ENCODE data around the gene TEDDM1. TPM values are rescaled to one million over a fixed set of nuclear protein-coding genes. Genes with fewer than 3 reads are reported as not detected.

Gene TEDDM1
- total and polyA plus RNA-seq, 2 donors = 0.02 TPM; not detected in 1

DNA sequence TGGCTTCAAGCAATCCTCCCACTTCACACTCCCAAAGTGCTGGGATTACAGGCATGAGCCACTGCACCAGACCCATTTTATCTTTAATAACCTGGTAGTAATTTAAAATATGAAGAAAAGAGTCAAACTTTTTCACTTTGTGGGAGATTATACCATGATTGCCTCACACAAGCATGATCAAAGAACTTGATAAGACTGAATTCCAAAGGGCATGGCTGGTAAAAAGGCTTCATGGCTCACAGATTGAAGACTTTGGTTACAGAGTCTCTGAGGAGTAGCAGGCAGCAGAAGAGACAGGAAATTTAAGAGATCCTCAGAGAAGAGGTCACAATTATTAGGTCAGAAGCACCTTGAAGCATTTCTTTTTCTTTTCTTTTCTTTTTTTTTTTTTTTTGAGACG is 33.1 kb upstream of the TEDDM1 start:
- H3K4me3 ChIP-seq (ENCODE audit: low read length in 2 of 2) = no peak overlapping the region
- no peaks in the 10 kb centered on the region for H3K4me1 ChIP-seq (ENCODE audit: control insufficient read depth in 2 of 2, insufficient read depth in 2 of 2, low read length in 2 of 2)
- DNase-seq (ENCODE audit: low read depth in 6 of 9, low spot score in 9 of 9) = no peak
- no peaks in the 10 kb centered on the region for H3K9me3 ChIP-seq (ENCODE audit: control insufficient read depth in 2 of 2, insufficient read depth in 1 of 2, low read length in 1 of 2)
- H3K27me3 ChIP-seq (ENCODE audit: control insufficient read depth in 2 of 2, insufficient read depth in 1 of 2, low read length in 1 of 2) = no peaks in the 10 kb centered on the region
- H3K27ac ChIP-seq (ENCODE audit: low read depth in 1 of 2, low read length in 1 of 2) = no peak overlapping the region
- no peaks in the 10 kb centered on the region for H3K36me3 ChIP-seq (ENCODE audit: control insufficient read depth in 2 of 2, insufficient read depth in 2 of 2, low read length in 1 of 2)
- 94% methylated on average over 1 of the region's 1 CpG for WGBS

DNA sequence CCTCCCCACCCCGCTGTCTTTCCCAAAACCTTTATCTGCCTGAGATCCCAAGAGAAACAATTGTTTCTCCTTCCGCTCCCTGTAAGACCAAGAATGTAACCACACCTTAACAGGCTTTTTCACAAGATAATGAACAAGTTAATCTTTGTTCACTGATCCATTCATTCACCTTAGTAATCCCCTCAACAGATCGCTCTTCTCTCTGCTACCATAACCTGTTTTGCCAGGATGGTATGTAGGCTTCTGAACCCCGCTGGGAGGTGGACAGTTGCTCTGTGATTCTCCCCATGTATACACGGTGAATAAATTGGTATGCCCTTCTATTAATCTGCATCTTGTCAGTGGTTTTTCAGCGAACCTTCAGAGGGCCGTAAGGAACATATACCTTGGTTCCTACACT is 30.8 kb upstream of the TEDDM1 start:
- H3K4me3 ChIP-seq (ENCODE audit: low read length in 2 of 2) = no peak overlapping the region
- no peaks in the 10 kb centered on the region for H3K9me3 ChIP-seq (ENCODE audit: control insufficient read depth in 2 of 2, insufficient read depth in 1 of 2, low read length in 1 of 2)
- H3K27ac ChIP-seq (ENCODE audit: low read depth in 1 of 2, low read length in 1 of 2) = no peak overlapping the region
- no peak for DNase-seq (ENCODE audit: low read depth in 6 of 9, low spot score in 9 of 9)
- no peaks in the 10 kb centered on the region for H3K36me3 ChIP-seq (ENCODE audit: control insufficient read depth in 2 of 2, insufficient read depth in 2 of 2, low read length in 1 of 2)
- WGBS = 97% methylated on average over 7 of the region's 7 CpGs
- no peaks in the 10 kb centered on the region for H3K27me3 ChIP-seq (ENCODE audit: control insufficient read depth in 2 of 2, insufficient read depth in 1 of 2, low read length in 1 of 2)
- no peaks in the 10 kb centered on the region for H3K4me1 ChIP-seq (ENCODE audit: control insufficient read depth in 2 of 2, insufficient read depth in 2 of 2, low read length in 2 of 2)

DNA sequence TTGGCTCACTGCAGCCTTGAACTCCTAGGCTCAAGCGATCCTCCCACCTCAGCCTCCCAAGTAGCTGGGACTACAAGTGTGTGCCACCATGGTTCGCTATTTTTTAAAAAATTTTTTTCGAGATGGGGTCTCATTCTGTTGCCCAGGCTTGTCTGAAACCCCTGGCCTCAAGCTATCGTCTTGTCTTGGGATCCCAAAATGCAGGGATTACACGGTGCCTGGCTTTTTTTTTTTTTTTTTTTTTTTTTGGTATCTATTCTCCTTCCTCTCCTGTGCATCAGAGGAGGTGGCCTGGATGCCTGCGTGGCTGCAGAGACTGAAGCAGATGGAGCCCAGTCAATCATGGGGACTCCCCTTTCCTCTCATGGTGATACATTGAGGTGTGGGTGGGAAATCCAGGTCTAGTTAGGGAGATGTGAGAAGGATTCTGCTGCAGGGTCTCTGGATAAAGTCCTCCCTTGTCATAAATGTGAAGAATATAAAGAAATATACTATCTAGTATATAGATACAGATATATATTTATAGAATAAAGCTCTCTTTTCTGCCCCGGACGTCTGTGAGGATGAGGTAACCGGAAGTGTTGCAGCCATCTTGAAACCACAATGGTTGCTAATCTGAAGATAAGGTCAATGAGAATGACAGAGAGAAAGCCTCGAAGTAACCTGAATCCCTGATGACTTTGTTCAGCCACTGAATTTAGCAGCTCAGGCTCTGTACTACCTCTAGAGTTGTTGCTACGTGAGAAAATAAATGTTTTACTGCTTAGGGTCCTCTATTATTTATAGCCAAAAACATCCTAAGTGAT is 30.0 kb upstream of the TEDDM1 start:
- Histone ChIP-seq H3K4me1 (ENCODE audit: control insufficient read depth in 2 of 2, insufficient read depth in 2 of 2, low read length in 2 of 2) (no peaks in the 10 kb centered on the region), H3K27me3 (ENCODE audit: control insufficient read depth in 2 of 2, insufficient read depth in 1 of 2, low read length in 1 of 2) (no peaks in the 10 kb centered on the region), H3K9me3 (ENCODE audit: control insufficient read depth in 2 of 2, insufficient read depth in 1 of 2, low read length in 1 of 2) (no peaks in the 10 kb centered on the region), H3K27ac (ENCODE audit: low read depth in 1 of 2, low read length in 1 of 2) (no peak overlapping the region), H3K36me3 (ENCODE audit: control insufficient read depth in 2 of 2, insufficient read depth in 2 of 2, low read length in 1 of 2) (no peaks in the 10 kb centered on the region), H3K4me3 (ENCODE audit: low read length in 2 of 2) (no peak overlapping the region)
- peak in 1 of 9 donors; percentile 30 for DNase-seq (ENCODE audit: low read depth in 6 of 9, low spot score in 9 of 9)
- WGBS = 60% methylated on average over 11 of the region's 11 CpGs

DNA sequence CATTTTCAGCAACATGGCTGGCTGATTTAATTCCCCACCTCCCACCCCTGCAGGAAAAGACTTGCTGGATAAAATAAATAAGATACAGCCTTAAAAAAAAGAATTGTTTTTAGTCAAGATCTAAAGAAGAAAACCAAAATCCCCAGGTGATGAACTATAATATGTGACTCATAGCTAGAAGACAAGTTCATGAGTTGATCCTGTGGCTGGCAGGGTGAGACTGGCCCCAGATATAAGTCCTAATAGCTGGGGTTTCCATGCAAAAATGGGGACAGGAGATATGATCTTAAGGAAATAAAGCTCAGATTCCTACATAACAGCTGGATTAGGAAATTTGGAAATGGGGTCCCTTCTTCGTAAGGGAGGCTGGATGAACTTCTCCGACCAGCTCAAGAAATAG is 27.6 kb upstream of the TEDDM1 start:
- no peaks in the 10 kb centered on the region for H3K9me3 ChIP-seq (ENCODE audit: control insufficient read depth in 2 of 2, insufficient read depth in 1 of 2, low read length in 1 of 2)
- no peak overlapping the region for H3K4me3 ChIP-seq (ENCODE audit: low read length in 2 of 2)
- H3K36me3 ChIP-seq (ENCODE audit: control insufficient read depth in 2 of 2, insufficient read depth in 2 of 2, low read length in 1 of 2) = no peaks in the 10 kb centered on the region
- DNase-seq (ENCODE audit: low read depth in 6 of 9, low spot score in 9 of 9) = no peak
- H3K27ac ChIP-seq (ENCODE audit: low read depth in 1 of 2, low read length in 1 of 2) = no peak overlapping the region
- peaks cover 0 to 2% of the 10 kb centered on the region in 2 donors for H3K27me3 ChIP-seq (ENCODE audit: control insufficient read depth in 2 of 2, insufficient read depth in 1 of 2, low read length in 1 of 2)
- H3K4me1 ChIP-seq (ENCODE audit: control insufficient read depth in 2 of 2, insufficient read depth in 2 of 2, low read length in 2 of 2) = no peaks in the 10 kb centered on the region
- 93% methylated on average over 2 of the region's 2 CpGs for WGBS

DNA sequence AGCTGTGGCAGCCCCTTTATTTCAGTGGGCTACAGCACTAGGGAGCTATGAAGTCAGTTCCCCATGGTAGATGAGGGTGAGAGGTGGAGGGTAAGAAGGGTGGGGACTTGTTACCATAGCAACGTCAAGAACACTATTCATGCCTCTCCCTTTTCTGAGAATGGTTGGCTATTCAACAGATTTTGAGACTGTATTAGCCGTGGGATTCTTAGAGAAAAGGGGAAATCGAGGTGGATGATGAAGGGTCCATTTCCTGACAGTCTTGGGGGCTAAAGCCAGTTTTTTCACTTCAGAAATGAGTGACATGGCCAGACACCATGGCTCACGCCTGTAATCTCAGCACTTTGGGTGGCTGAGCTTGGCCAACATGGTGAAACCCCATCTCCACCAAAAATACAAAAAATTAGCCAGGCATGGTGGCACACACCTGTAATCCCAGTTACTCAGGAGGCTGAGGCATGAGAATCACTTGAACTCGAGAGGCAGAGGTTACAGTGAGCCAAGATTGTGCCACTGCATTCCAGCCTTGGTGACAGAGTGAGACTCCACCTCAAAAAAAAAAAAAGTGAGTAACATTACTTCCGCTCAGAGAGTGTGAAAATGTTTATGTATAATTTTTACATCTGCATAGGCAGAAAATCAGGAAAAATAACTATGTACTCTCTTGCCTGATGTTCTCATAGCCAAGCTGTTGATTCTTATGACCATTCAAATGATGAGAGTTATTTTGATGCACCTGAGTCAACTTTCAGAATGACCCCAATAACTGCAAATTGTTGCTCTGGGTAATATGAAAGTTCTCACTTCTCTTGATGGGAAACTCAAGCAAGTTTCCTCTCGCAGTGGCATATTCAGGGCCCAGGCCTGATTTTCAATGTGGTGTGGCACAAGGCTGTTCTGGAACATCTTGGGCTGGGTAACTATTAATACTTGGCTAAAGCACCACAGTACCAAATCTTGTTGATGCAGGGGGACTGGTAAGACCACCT is 26.3 kb upstream of the TEDDM1 start:
- Histone ChIP-seq H3K27ac (ENCODE audit: low read depth in 1 of 2, low read length in 1 of 2) (no peak overlapping the region), H3K9me3 (ENCODE audit: control insufficient read depth in 2 of 2, insufficient read depth in 1 of 2, low read length in 1 of 2) (no peaks in the 10 kb centered on the region), H3K27me3 (ENCODE audit: control insufficient read depth in 2 of 2, insufficient read depth in 1 of 2, low read length in 1 of 2) (peaks cover 0 to 2% of the 10 kb centered on the region in 2 donors), H3K4me3 (ENCODE audit: low read length in 2 of 2) (no peak overlapping the region), H3K36me3 (ENCODE audit: control insufficient read depth in 2 of 2, insufficient read depth in 2 of 2, low read length in 1 of 2) (no peaks in the 10 kb centered on the region), H3K4me1 (ENCODE audit: control insufficient read depth in 2 of 2, insufficient read depth in 2 of 2, low read length in 2 of 2) (no peaks in the 10 kb centered on the region)
- no peak for DNase-seq (ENCODE audit: low read depth in 6 of 9, low spot score in 9 of 9)
- 82% methylated on average over 7 of the region's 7 CpGs for WGBS

DNA sequence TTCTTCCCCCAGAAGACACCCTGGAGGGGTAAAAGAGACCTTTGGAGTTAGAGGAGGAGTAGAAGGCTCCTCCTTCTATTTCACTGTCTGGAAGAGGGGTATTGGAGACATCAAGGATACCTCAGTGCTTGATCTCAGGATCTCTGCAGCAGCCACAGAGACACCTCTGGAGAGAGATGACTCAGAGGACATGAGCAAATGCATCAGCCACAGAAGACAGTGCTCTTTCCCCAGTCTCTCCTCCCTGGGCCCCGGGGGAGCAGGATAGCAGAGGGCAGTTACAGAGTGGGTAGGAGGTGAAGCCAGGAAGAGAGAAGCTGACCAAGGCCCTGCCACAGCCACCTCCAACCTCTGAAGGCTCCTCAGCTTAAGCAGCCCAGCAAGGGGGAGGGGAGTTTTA is 15.3 kb upstream of the TEDDM1 start:
- H3K27ac ChIP-seq (ENCODE audit: low read depth in 1 of 2, low read length in 1 of 2) = no peak overlapping the region
- no peaks in the 10 kb centered on the region for H3K36me3 ChIP-seq (ENCODE audit: control insufficient read depth in 2 of 2, insufficient read depth in 2 of 2, low read length in 1 of 2)
- no peaks in the 10 kb centered on the region for H3K9me3 ChIP-seq (ENCODE audit: control insufficient read depth in 2 of 2, insufficient read depth in 1 of 2, low read length in 1 of 2)
- 73% methylated on average over 1 of the region's 1 CpG for WGBS
- H3K27me3 ChIP-seq (ENCODE audit: control insufficient read depth in 2 of 2, insufficient read depth in 1 of 2, low read length in 1 of 2) = peaks cover 0 to 2% of the 10 kb centered on the region in 2 donors
- no peak for DNase-seq (ENCODE audit: low read depth in 6 of 9, low spot score in 9 of 9)
- H3K4me3 ChIP-seq (ENCODE audit: low read length in 2 of 2) = no peak overlapping the region
- H3K4me1 ChIP-seq (ENCODE audit: control insufficient read depth in 2 of 2, insufficient read depth in 2 of 2, low read length in 2 of 2) = no peaks in the 10 kb centered on the region

DNA sequence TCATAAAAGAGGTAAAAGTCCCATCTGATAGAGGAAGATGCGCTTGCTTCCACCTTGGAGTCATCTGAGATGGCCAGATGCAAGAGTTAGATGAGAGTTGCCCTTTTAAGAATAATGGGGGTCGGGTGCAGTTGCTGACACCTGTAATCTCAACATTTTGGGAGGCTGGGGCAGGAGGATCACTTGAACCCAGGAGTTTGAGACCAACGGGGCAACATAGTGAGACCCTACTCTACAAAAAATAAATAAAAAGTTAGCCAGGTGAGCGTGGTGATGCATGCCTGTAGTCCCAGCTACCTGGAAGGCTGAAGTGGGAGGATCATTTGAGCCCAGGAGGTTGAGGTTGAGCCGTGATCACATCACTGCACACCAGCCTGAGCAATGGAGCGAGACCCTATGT is 13.5 kb upstream of the TEDDM1 start:
- Histone ChIP-seq H3K4me1 (ENCODE audit: control insufficient read depth in 2 of 2, insufficient read depth in 2 of 2, low read length in 2 of 2) (no peaks in the 10 kb centered on the region), H3K27ac (ENCODE audit: low read depth in 1 of 2, low read length in 1 of 2) (no peak overlapping the region), H3K36me3 (ENCODE audit: control insufficient read depth in 2 of 2, insufficient read depth in 2 of 2, low read length in 1 of 2) (no peaks in the 10 kb centered on the region), H3K9me3 (ENCODE audit: control insufficient read depth in 2 of 2, insufficient read depth in 1 of 2, low read length in 1 of 2) (no peaks in the 10 kb centered on the region), H3K27me3 (ENCODE audit: control insufficient read depth in 2 of 2, insufficient read depth in 1 of 2, low read length in 1 of 2) (peaks cover 0 to 2% of the 10 kb centered on the region in 2 donors), H3K4me3 (ENCODE audit: low read length in 2 of 2) (no peak overlapping the region)
- 95% methylated on average over 6 of the region's 6 CpGs for WGBS
- DNase-seq (ENCODE audit: low read depth in 6 of 9, low spot score in 9 of 9) = no peak

DNA sequence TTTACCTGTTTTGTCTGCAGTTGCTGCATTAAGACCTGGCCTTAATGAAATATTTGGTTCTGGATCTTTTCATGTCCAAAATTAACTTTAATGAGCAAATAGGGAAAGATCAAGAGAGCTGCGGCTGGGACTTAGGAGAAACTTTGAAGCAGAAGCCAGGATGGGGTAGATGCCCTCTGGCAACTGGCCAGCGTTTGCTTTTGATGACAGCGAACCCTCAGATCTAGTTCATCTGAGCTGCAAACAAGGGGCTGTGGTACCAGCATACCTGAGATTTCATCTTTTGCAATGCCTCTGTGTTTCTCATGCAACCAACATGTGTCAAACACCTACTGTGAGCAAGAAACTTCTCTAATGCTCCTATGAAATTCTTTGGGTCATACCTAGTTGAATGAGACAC is 13.0 kb upstream of the TEDDM1 start:
- no peaks in the 10 kb centered on the region for H3K9me3 ChIP-seq (ENCODE audit: control insufficient read depth in 2 of 2, insufficient read depth in 1 of 2, low read length in 1 of 2)
- H3K36me3 ChIP-seq (ENCODE audit: control insufficient read depth in 2 of 2, insufficient read depth in 2 of 2, low read length in 1 of 2) = no peaks in the 10 kb centered on the region
- DNase-seq (ENCODE audit: low read depth in 6 of 9, low spot score in 9 of 9) = no peak

More for the DNA sequence above, 13.0 kb upstream of the TEDDM1 start:
- WGBS = 91% methylated on average over 3 of the region's 3 CpGs
- Histone ChIP-seq H3K4me1 (ENCODE audit: control insufficient read depth in 2 of 2, insufficient read depth in 2 of 2, low read length in 2 of 2) (no peaks in the 10 kb centered on the region), H3K27ac (ENCODE audit: low read depth in 1 of 2, low read length in 1 of 2) (no peak overlapping the region), H3K4me3 (ENCODE audit: low read length in 2 of 2) (no peak overlapping the region), H3K27me3 (ENCODE audit: control insufficient read depth in 2 of 2, insufficient read depth in 1 of 2, low read length in 1 of 2) (peaks cover 0 to 2% of the 10 kb centered on the region in 2 donors)
